Neutrophil (primary cell): ENCODE results near the gene CPEB1.

ENCODE experiments used
- H3K27ac ChIP-seq: fragments of 200-600 bp; sonication (generic); 2 replicates; pipeline ENCODE4 v1.5.1; 2016; ENCODE audit warnings: mild to moderate bottlenecking, moderate library complexity
- H3K27me3 ChIP-seq: fragments of 200-600 bp; sonication (generic); 2 replicates; pipeline ENCODE4 v1.6.0; 2016; ENCODE audit warnings: mild to moderate bottlenecking
- H3K36me3 ChIP-seq: fragments of 200-600 bp; sonication (generic); 2 replicates; pipeline ENCODE4 v1.5.1; 2017
- H3K4me1 ChIP-seq, 2 experiments: fragments of 200-600 bp in 1 of 2; sonication (generic) in 1 of 2; 1 replicate in 1 of 2; 2 replicates in 1 of 2; pipeline versions ENCODE4 v1.5.1 to v1.6.1; 2013 to 2016; ENCODE audit warnings: low read depth in 1 of 2, low read length in 1 of 2, mild to moderate bottlenecking in 1 of 2, moderate library complexity in 1 of 2; ENCODE audit not compliant: control insufficient read depth in 1 of 2, insufficient read depth in 1 of 2
- H3K4me3 ChIP-seq, 2 experiments: fragments of 200-600 bp in 1 of 2; sonication (generic) in 1 of 2; 1 replicate in 1 of 2; 2 replicates in 1 of 2; pipeline ENCODE4 v1.5.1; 2013 to 2016; ENCODE audit warnings: low read depth in 1 of 2, low read length in 1 of 2, mild to moderate bottlenecking in 1 of 2, moderate library complexity in 1 of 2
- H3K9me3 ChIP-seq: fragments of 200-600 bp; sonication (generic); 2 replicates; pipeline ENCODE4 v1.5.1; 2016
- TF ChIP-seq, protein P1 (sequence below): fragments of 200-600 bp; sonication (generic); IDR thresholded peaks from 2 replicates; pipeline ENCODE4 v1.5.1; 2016; ENCODE audit warnings: antibody characterized with exemption

The CPEB1 gene

DNA sequence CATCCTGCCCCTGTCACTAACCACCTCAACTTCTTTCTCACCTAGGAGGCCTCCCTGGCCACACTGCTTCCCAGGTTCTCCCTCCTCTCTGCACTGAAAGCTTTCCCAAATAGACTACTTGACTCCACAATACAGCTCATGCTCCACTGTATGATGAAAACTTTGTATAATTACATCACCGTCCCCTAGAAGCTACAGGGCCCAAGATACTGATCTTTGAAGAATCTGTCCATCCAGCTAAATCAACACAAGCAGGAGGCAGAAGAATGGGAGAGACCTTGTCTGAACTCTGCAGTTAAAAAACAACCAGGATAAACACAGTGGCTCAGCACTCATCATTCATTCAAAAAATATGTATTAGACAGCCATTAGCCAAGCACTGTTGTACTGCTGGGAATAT is 80.5 kb downstream of the CPEB1 start:
- H3K27ac ChIP-seq = no peak overlapping the region
- no peak overlapping the region for H3K4me3 ChIP-seq
- H3K4me1 ChIP-seq = no peaks in the 10 kb centered on the region

DNA sequence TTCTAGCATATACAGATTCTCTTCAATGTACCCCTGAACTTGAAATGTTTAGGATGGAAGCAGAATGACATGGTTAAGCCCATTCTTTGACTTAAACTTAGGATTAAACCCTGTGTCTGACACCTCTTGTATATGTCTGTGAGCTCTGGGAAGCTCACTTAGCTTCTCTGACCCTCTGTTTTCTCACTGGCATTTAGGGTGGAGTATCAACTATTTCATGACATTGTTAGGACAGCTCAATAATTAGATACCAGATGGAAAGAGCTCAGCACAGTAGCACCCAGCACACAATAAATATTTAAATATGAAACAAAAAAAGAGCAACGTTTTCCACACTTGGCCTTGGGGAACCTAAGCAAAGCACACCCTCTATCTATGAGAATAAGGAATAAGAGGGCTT is 88.7 kb downstream of the CPEB1 start:
- Histone ChIP-seq H3K9me3 (no peaks in the 10 kb centered on the region), H3K27ac (no peak overlapping the region), H3K4me3 (no peak overlapping the region), H3K27me3 (peaks cover 4% of the 10 kb centered on the region), H3K36me3 (no peaks in the 10 kb centered on the region), H3K4me1 (no peaks in the 10 kb centered on the region)
- TF ChIP-seq, protein P1, sequence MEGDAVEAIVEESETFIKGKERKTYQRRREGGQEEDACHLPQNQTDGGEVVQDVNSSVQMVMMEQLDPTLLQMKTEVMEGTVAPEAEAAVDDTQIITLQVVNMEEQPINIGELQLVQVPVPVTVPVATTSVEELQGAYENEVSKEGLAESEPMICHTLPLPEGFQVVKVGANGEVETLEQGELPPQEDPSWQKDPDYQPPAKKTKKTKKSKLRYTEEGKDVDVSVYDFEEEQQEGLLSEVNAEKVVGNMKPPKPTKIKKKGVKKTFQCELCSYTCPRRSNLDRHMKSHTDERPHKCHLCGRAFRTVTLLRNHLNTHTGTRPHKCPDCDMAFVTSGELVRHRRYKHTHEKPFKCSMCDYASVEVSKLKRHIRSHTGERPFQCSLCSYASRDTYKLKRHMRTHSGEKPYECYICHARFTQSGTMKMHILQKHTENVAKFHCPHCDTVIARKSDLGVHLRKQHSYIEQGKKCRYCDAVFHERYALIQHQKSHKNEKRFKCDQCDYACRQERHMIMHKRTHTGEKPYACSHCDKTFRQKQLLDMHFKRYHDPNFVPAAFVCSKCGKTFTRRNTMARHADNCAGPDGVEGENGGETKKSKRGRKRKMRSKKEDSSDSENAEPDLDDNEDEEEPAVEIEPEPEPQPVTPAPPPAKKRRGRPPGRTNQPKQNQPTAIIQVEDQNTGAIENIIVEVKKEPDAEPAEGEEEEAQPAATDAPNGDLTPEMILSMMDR = no peak

More for the DNA sequence above, 80.5 kb downstream of the CPEB1 start:
- Histone ChIP-seq H3K27me3 (peaks cover 33% of the 10 kb centered on the region), H3K9me3 (no peaks in the 10 kb centered on the region), H3K36me3 (no peaks in the 10 kb centered on the region)
- TF ChIP-seq, protein P1 = no peak

DNA sequence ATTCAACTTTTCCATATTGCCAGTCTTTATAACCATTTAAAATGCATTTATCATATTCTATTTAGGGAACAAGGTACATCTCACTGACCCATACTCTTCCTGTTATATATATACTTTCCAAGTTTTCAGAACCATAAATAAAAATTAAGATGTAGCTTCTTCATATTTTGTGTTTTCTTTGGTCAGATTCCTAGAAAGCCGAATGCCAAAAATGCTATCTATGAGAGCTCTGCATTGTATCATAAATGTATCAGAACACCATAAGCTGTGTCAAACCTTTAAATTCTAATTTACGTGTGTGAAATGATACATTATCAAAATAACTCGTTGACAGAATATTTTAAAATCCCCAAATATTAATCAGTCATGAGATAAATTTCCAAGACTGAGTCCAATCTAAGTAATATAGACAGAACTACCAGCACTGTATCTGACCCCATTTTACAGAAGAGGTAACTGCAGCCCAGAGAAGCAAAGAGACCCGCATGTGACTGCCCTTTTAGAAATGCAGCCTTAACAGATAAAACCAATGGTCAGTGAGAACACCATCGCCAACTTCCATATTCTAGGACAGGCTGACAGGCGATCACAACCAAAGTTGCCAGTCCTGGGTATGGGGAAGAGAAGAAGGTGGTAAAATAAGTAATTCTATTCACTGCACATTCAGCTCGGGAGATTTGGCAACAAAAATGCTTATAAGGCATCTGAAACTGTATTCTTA is 90.7 kb downstream of the CPEB1 start:
- H3K27me3 ChIP-seq = peaks cover 11% of the 10 kb centered on the region
- no peaks in the 10 kb centered on the region for H3K4me1 ChIP-seq
- no peaks in the 10 kb centered on the region for H3K9me3 ChIP-seq
- no peak overlapping the region for H3K4me3 ChIP-seq
- TF ChIP-seq, protein P1 = no peak
- H3K36me3 ChIP-seq = no peaks in the 10 kb centered on the region
- no peak overlapping the region for H3K27ac ChIP-seq

DNA sequence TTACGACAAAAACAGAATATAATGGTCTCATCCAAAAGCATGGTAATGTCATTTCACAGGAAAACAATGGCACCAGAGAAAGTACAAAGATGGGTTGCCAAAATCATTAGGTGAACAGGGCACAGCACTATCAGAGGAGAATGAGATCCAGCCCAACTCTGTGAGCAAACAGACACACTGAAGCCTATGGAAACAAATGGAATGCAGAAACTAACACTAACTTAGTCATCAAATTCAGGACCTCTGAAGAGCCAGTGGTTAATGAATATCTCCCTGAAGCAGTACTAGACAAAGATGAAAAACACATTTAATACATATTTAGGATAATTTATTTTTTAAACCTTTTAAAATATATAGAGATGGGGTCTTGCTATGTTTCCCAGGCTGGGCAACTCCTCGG is 92.3 kb downstream of the CPEB1 start:
- Histone ChIP-seq H3K9me3 (no peaks in the 10 kb centered on the region), H3K4me1 (no peaks in the 10 kb centered on the region), H3K27me3 (peaks cover 13% of the 10 kb centered on the region), H3K36me3 (no peaks in the 10 kb centered on the region), H3K4me3 (no peak overlapping the region), H3K27ac (no peak overlapping the region)
- TF ChIP-seq, protein P1 = no peak

DNA sequence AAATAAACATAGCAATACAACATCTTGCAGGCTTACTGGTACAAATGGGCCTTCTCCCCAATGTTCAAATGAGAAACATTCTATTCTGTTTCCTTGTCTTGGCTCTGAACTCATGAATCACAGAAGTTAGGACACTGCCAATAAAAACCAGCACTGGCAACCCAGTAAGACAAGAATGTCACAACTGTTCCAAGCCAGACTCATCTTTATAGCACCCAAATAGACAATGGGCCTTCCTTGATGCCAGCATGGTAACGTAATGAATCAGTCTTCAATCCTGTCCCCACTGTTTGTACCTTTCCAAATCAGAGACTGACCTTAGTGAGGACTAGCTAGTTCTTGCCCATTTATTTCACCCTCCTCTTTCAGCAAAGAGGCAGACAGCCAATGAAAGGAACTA is 92.8 kb downstream of the CPEB1 start:
- H3K9me3 ChIP-seq = no peaks in the 10 kb centered on the region
- no peak overlapping the region for H3K4me3 ChIP-seq
- no peaks in the 10 kb centered on the region for H3K4me1 ChIP-seq
- TF ChIP-seq, protein P1 = no peak
- H3K27ac ChIP-seq = no peak overlapping the region
- H3K36me3 ChIP-seq = no peaks in the 10 kb centered on the region
- H3K27me3 ChIP-seq = peaks cover 13% of the 10 kb centered on the region
